H1 (cell line): Measurements from ENCODE around the gene OTUD6A. TPM values are rescaled to one million over a fixed set of nuclear protein-coding genes. Genes with fewer than 3 reads are reported as not detected.

Experiments
- CTCF ChIA-PET: fragments of 300-600 bp; sonication (Branson Sonifier 250); formaldehyde crosslinking; loops from one replicate; lab custom pipeline; 2021; ENCODE audit not compliant: partially characterized antibody; lab: Charles Lee
- POLR2A ChIA-PET: fragments of 300-600 bp; sonication (Branson Sonifier 250); formaldehyde crosslinking; loops from one replicate; lab custom pipeline; 2021; ENCODE audit warnings: inconsistent platforms; ENCODE audit not compliant: partially characterized antibody; lab: Charles Lee
- DNase-seq, 2 experiments: peaks; one replicate each; pipeline versions ENCODE4 v3.0.0 to v3.0.0-alpha.2; 2010 to 2022; ENCODE audit warnings: low spot score in 2 of 2, low read depth in 1 of 2, mixed read lengths in 1 of 2
- FAIRE-seq: peaks from 2 replicates; lab custom pipeline; 2011; peaks lifted over from hg19 to GRCh38; lab: Jason Lieb, UNC
- H2AFZ ChIP-seq: 2 replicates; pipeline ENCODE4 v1.8.1; 2012; ENCODE audit warnings: low read length, inconsistent platforms
- H2AK5ac ChIP-seq: 2 replicates; pipeline ENCODE4 v1.6.1; 2013; ENCODE audit warnings: low read depth, low read length
- H2BK120ac ChIP-seq: replicated peaks from 2 replicates; pipeline ENCODE3; 2013; ENCODE audit warnings: low read depth, low read length, inconsistent platforms
- H2BK12ac ChIP-seq: 2 replicates; pipeline ENCODE4 v1.6.1; 2013; ENCODE audit warnings: low read depth, low read length
- H2BK15ac ChIP-seq: 2 replicates; pipeline ENCODE4 v1.6.1; 2013; ENCODE audit warnings: low read length
- H2BK20ac ChIP-seq: 2 replicates; pipeline ENCODE4 v1.6.1; 2013; ENCODE audit warnings: low read length
- H2BK5ac ChIP-seq: 2 replicates; pipeline ENCODE4 v1.6.1; 2013; ENCODE audit warnings: low read depth, low read length
- H3K14ac ChIP-seq: 2 replicates; pipeline ENCODE4 v1.6.1; 2013; ENCODE audit warnings: inconsistent platforms; ENCODE audit not compliant: insufficient read length
- H3K18ac ChIP-seq: 2 replicates; pipeline ENCODE4 v1.6.1; 2013; ENCODE audit warnings: low read length; ENCODE audit errors: extremely low read depth
- H3K23ac ChIP-seq: 2 replicates; pipeline ENCODE4 v1.6.1; 2013; ENCODE audit warnings: inconsistent platforms; ENCODE audit not compliant: insufficient read length
- H3K23me2 ChIP-seq: 2 replicates; pipeline ENCODE4 v1.6.1; 2013; ENCODE audit warnings: low read depth, low read length
- H3K27ac ChIP-seq: 2 replicates; pipeline ENCODE4 v1.6.1; 2011; ENCODE audit warnings: low read depth, low read length, inconsistent platforms
- H3K27me3 ChIP-seq, 4 experiments: replicated peaks in 1 of 4; 1 replicate in 1 of 4; 2 replicates in 3 of 4; pipeline versions ENCODE4 v1.6.1 to v1.8.1; 2011 to 2013; ENCODE audit warnings: low read length in 3 of 4, mild to moderate bottlenecking in 3 of 4, inconsistent platforms in 2 of 4, mixed read lengths in 2 of 4, moderate library complexity in 1 of 4; ENCODE audit not compliant: control insufficient read depth in 3 of 4, insufficient read depth in 3 of 4; ENCODE audit errors: extremely low read depth in 1 of 4
- H3K36me3 ChIP-seq, 4 experiments: 2 replicates each; pipeline versions ENCODE4 v1.6.1 to v1.8.1; 2011 to 2013; ENCODE audit warnings: mild to moderate bottlenecking in 4 of 4, low read length in 3 of 4, moderate library complexity in 2 of 4, control low read depth in 1 of 4, inconsistent platforms in 1 of 4; ENCODE audit not compliant: insufficient read depth in 4 of 4, control insufficient read depth in 2 of 4
- H3K4ac ChIP-seq: replicated peaks from 2 replicates; pipeline ENCODE3; 2013; ENCODE audit warnings: low read length, low read depth, mixed read lengths, inconsistent platforms; ENCODE audit not compliant: insufficient read length
- H3K4me1 ChIP-seq, 4 experiments: replicated peaks in 1 of 4; 1 replicate in 1 of 4; 2 replicates in 3 of 4; pipeline versions ENCODE4 v1.6.1 to v1.8.1; 2011 to 2013; ENCODE audit warnings: low read length in 3 of 4, inconsistent platforms in 2 of 4, mixed read lengths in 1 of 4; ENCODE audit not compliant: insufficient read depth in 4 of 4, control insufficient read depth in 3 of 4
- H3K4me2 ChIP-seq, 2 experiments: 2 replicates each; pipeline versions ENCODE4 v1.6.1 to v1.8.1; 2011 to 2013; ENCODE audit warnings: low read depth in 2 of 2, low read length in 2 of 2, control low read depth in 1 of 2, inconsistent platforms in 1 of 2, mild to moderate bottlenecking in 1 of 2; ENCODE audit not compliant: insufficient read depth in 1 of 2
- H3K4me3 ChIP-seq, 4 experiments: fragments of 200-600, 300-600 bp in 1 of 4; sonication (generic), shearing (Covaris generic), sonication (Bioruptor Twin) in 1 of 4; 2 replicates each; pipeline versions ENCODE4 v1.5.1 to v1.8.1; 2011 to 2016; ENCODE audit warnings: low read length in 4 of 4, low read depth in 3 of 4, control low read depth in 2 of 4, inconsistent platforms in 2 of 4, mild to moderate bottlenecking in 2 of 4, mixed read lengths in 1 of 4, moderate library complexity in 1 of 4; ENCODE audit not compliant: insufficient read depth in 2 of 4; ENCODE audit errors: extremely low read depth in 1 of 4
- H3K56ac ChIP-seq: replicated peaks from 2 replicates; pipeline ENCODE3; 2013; ENCODE audit warnings: low read depth, mild to moderate bottlenecking, mixed read lengths, low read length, inconsistent platforms; ENCODE audit not compliant: insufficient read length
- H3K79me1 ChIP-seq: 2 replicates; pipeline ENCODE4 v1.6.1; 2013; ENCODE audit warnings: low read depth, low read length, control low read depth
- H3K79me2 ChIP-seq, 2 experiments: 2 replicates each; pipeline versions ENCODE4 v1.6.1 to v1.8.1; 2012 to 2013; ENCODE audit warnings: low read length in 2 of 2, mild to moderate bottlenecking in 2 of 2, inconsistent platforms in 1 of 2; ENCODE audit not compliant: insufficient read depth in 2 of 2, control insufficient read depth in 1 of 2
- H3K9ac ChIP-seq, 4 experiments: replicated peaks in 1 of 4; 1 replicate in 1 of 4; 2 replicates in 3 of 4; pipeline versions ENCODE4 v1.6.1 to v1.8.1; 2011 to 2013; ENCODE audit warnings: low read depth in 3 of 4, low read length in 3 of 4, control low read depth in 2 of 4, mild to moderate bottlenecking in 2 of 4, moderate library complexity in 2 of 4, inconsistent platforms in 1 of 4; ENCODE audit errors: extremely low read depth in 1 of 4
- H3K9me3 ChIP-seq, 2 experiments: 2 replicates each; pipeline versions ENCODE4 v1.6.1 to v1.8.1; 2012 to 2013; ENCODE audit warnings: mild to moderate bottlenecking in 2 of 2, moderate library complexity in 2 of 2, control low read depth in 1 of 2, inconsistent platforms in 1 of 2, low read depth in 1 of 2, low read length in 1 of 2, mixed read lengths in 1 of 2; ENCODE audit not compliant: insufficient read depth in 2 of 2
- H4K20me1 ChIP-seq, 2 experiments: replicated peaks in 1 of 2; 2 replicates each; pipeline versions ENCODE3 to v1.8.1; 2011 to 2013; ENCODE audit warnings: inconsistent platforms in 2 of 2, low read length in 2 of 2, mild to moderate bottlenecking in 1 of 2; ENCODE audit not compliant: insufficient read depth in 2 of 2, control insufficient read depth in 1 of 2
- H4K5ac ChIP-seq: 2 replicates; pipeline ENCODE4 v1.6.1; 2013; ENCODE audit warnings: low read length, low read depth, mixed read lengths, inconsistent platforms; ENCODE audit not compliant: insufficient read length
- H4K8ac ChIP-seq: 2 replicates; pipeline ENCODE4 v1.8.0; 2013; ENCODE audit warnings: mild to moderate bottlenecking, moderate library complexity, low read length, inconsistent platforms; ENCODE audit not compliant: insufficient read depth; ENCODE audit errors: extremely low read depth
- H4K91ac ChIP-seq: replicated peaks from 2 replicates; pipeline ENCODE3; 2013; ENCODE audit warnings: low read length, mixed read lengths, inconsistent platforms; ENCODE audit not compliant: insufficient read length
- CEBPB ChIP-seq: IDR thresholded peaks from 2 replicates; pipeline ENCODE4 v1.6.1; 2012; ENCODE audit warnings: low read depth, low read length
- CHD1 ChIP-seq: IDR thresholded peaks from 2 replicates; pipeline ENCODE4 v1.6.1; 2012; ENCODE audit warnings: low read depth, low read length, improper control_type of control experiment
- HDAC2 ChIP-seq, 2 experiments: fragments of 300-600 bp in 1 of 2; sonication (generic) in 1 of 2; IDR thresholded peaks; 2 replicates each; pipeline ENCODE4 v1.6.1; 2011 to 2012; ENCODE audit warnings: low read depth in 2 of 2, low read length in 2 of 2, mild to moderate bottlenecking in 2 of 2, moderate library complexity in 2 of 2, borderline replicate concordance in 1 of 2, inconsistent platforms in 1 of 2
- HDAC6 ChIP-seq: IDR thresholded peaks from one replicate; pipeline ENCODE4 v1.7.1; 2012; ENCODE audit warnings: low read depth, mild to moderate bottlenecking, inconsistent platforms, low read length, moderate library complexity
- MAFK ChIP-seq: IDR thresholded peaks from 2 replicates; pipeline ENCODE4 v1.6.1; 2012; ENCODE audit warnings: low read depth, mild to moderate bottlenecking, improper control_type of control experiment, low read length
- RNF2 ChIP-seq: fragments of 200-900, 300-1000 bp; sonication (generic); IDR thresholded peaks from 2 replicates; pipeline ENCODE4 v1.7.1; 2016; ENCODE audit warnings: borderline replicate concordance, low read depth, mild to moderate bottlenecking, antibody characterized with exemption, low read length; ENCODE audit not compliant: poor library complexity, severe bottlenecking; ENCODE audit errors: missing control alignments
- RXRA ChIP-seq: IDR thresholded peaks from 2 replicates; pipeline ENCODE4 v1.6.1; 2011; ENCODE audit warnings: low read depth, mild to moderate bottlenecking, low read length, moderate library complexity; ENCODE audit not compliant: insufficient read depth
- SIX5 ChIP-seq: IDR thresholded peaks from 2 replicates; pipeline ENCODE4 v1.6.1; 2011; ENCODE audit warnings: mild to moderate bottlenecking, low read depth, low read length
- SP1 ChIP-seq: IDR thresholded peaks from 2 replicates; pipeline ENCODE4 v1.6.1; 2011; ENCODE audit warnings: low read depth, low read length
- SP2 ChIP-seq: IDR thresholded peaks from 2 replicates; pipeline ENCODE4 v1.6.1; 2012; ENCODE audit warnings: mild to moderate bottlenecking, low read length, inconsistent platforms
- TAF1 ChIP-seq: IDR thresholded peaks from 2 replicates; pipeline ENCODE4 v1.6.1; 2011; ENCODE audit warnings: mild to moderate bottlenecking, low read depth, low read length
- TAF7 ChIP-seq: optimal IDR thresholded peaks from 2 replicates; pipeline ENCODE3; 2011; ENCODE audit warnings: low read depth, mild to moderate bottlenecking, inconsistent platforms, low read length, moderate library complexity, borderline replicate concordance
- TBP ChIP-seq: IDR thresholded peaks from 2 replicates; pipeline ENCODE4 v1.6.1; 2011; ENCODE audit warnings: low read depth, low read length, improper control_type of control experiment
- ZNF274 ChIP-seq: IDR thresholded peaks from 2 replicates; pipeline ENCODE4 v1.7.0; 2012; ENCODE audit warnings: low read length, borderline replicate concordance; ENCODE audit errors: extremely low read depth
- WGBS, 2 experiments: shearing (Covaris generic) in 1 of 2; methylation state at CpG; one replicate each; pipeline versions ENCODE4 v1.1.6 to v1.1.7; 2013 to 2015; ENCODE audit warnings: low lambda C conversion rate in 2 of 2, mixed read lengths in 2 of 2, inconsistent platforms in 1 of 2, low coverage in 1 of 2, missing lambda C conversion rate in 1 of 2; ENCODE audit not compliant: insufficient replicate concordance in 2 of 2, insufficient coverage in 1 of 2, insufficient read length in 1 of 2; ENCODE audit errors: extremely low coverage in 1 of 2, missing lambda C conversion rate in 1 of 2; 5-methylcytosine and 5-hydroxymethylcytosine counted together
- polyA plus RNA-seq, 7 experiments: library from polyadenylated mRNA; depleted of rRNA in 3 of 7; stranded (reverse) in 5 of 7; unstranded in 2 of 7; fragments of >200 nt in 5 of 7; fragments of 200-250 nt in 2 of 7; gene quantifications; 1 replicate in 5 of 7; 2 replicates in 1 of 7; 4 replicates in 1 of 7; pipeline versions ENCODE4 v1.2.1 to v1.2.3, GENCODE V29; 2011 to 2013; ENCODE audit warnings: missing spikeins in 2 of 7, mixed read lengths in 2 of 7
- total RNA-seq: library from RNA; stranded (reverse); fragmentation: NEBNext Ultra II Directional; extraction: Animal tissue kit (Norgen Biotek cat#: 25700); gene quantifications from 2 replicates; pipeline ENCODE4 v1.2.1, GENCODE V29; 2021

The OTUD6A gene
- total and polyA plus RNA-seq, 2 of the 8 experiments (the other 6 are each of a cell fraction or from before 2014, with no cell fraction given), result 0.09 to 0.17 TPM

DNA sequence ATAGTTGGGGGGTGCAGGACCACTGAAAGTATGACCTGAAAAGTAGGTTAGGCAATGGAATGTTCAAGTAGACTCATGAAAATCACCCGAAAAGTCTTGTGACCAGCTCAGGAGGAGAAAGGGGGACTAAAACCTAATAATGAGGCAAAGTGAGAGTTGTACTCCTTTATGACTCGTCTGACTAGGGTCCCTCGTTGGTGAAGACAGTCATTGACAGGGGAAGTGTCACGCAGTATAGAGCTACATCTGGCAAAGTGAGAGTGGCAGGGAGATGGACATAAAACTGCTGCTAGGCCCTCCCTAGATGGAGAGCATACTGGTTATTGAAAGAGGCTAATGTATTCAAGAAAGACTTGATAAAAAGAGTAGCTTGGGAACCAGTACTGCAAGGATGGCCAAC is 20.5 kb downstream of the OTUD6A start:
- H3K23me2 ChIP-seq, result no peaks in the 10 kb centered on the region
- no peak overlapping the region for H3K14ac ChIP-seq
- H4K91ac ChIP-seq, result no peak overlapping the region
- no peak overlapping the region for H3K4ac ChIP-seq
- H4K20me1 ChIP-seq, result no peaks in the 10 kb centered on the region
- FAIRE-seq, result no peak
- no peak overlapping the region for H2BK12ac ChIP-seq
- ChIA-PET CTCF (interaction anchor here (0.8 to 2.0 kb wide), 5 partner anchors 10 to 49 kb away, joined by 3 to 5 read pairs (median 4); no protein-coding TSS in a partner anchor), POLR2A (no interaction called here)
- TF ChIP-seq RXRA (no peak), MAFK (no peak), SIX5 (no peak), HDAC2 (IDR thresholded peaks at IDR 0.05; ENCODE audit: borderline replicate concordance in 1 of 2, low read depth in 2 of 2, low read length in 2 of 2) (no peak), CEBPB (no peak), SP2 (no peak), RNF2 (no peak), TAF1 (no peak), HDAC6 (no peak), TAF7 (no peak), TBP (no peak), CHD1 (no peak), SP1 (no peak), ZNF274 (no peak)
- H2AFZ ChIP-seq, result no peak overlapping the region
- no peak overlapping the region for H4K8ac ChIP-seq
- H3K79me1 ChIP-seq, result no peaks in the 10 kb centered on the region
- no peak overlapping the region for H2BK5ac ChIP-seq
- H3K18ac ChIP-seq, result no peak overlapping the region
- H3K4me3 ChIP-seq, result no peak overlapping the region
- no peak overlapping the region for H3K23ac ChIP-seq
- H3K36me3 ChIP-seq, result no peaks in the 10 kb centered on the region
- H2BK15ac ChIP-seq, result no peak overlapping the region
- no peak overlapping the region for H3K4me2 ChIP-seq
- no peak overlapping the region for H4K5ac ChIP-seq
- WGBS, 2 experiments, result 75% methylated on average over 4 of the region's 4 CpGs; no CpG with 5 or more reads in 1 of the 2 experiments
- no peak overlapping the region for H3K27ac ChIP-seq
- H3K9me3 ChIP-seq, result no peaks in the 10 kb centered on the region
- H3K9ac ChIP-seq, result no peak overlapping the region
- no peaks in the 10 kb centered on the region for H3K79me2 ChIP-seq
- H3K56ac ChIP-seq, result no peak overlapping the region
- no peaks in the 10 kb centered on the region for H3K27me3 ChIP-seq
- H3K4me1 ChIP-seq, result no peaks in the 10 kb centered on the region
- no peak for DNase-seq
- no peak overlapping the region for H2BK20ac ChIP-seq
- no peak overlapping the region for H2AK5ac ChIP-seq
- H2BK120ac ChIP-seq, result no peak overlapping the region
